ENCODE results near the gene IGFL1. TPM values are rescaled to one million over a fixed set of nuclear protein-coding genes. Genes with fewer than 3 reads are reported as not detected.

The IGFL1 gene
- total RNA-seq, 1 donor from 2014 or later: not detected

Other genes starting within 250 kb of the IGFL1 start
- 15.4 TPM for gene CCDC61, start 234.3 kb upstream of the IGFL1 start, total RNA-seq
- gene PGLYRP1, start 206.7 kb upstream of the IGFL1 start, total RNA-seq: 0.58 TPM
- gene IGFL4, start 188.7 kb upstream of the IGFL1 start, total RNA-seq: not detected
- gene IGFL3, start 105.1 kb upstream of the IGFL1 start, total RNA-seq: not detected
- not detected for gene IGFL2, start 81.5 kb upstream of the IGFL1 start, total RNA-seq
- 63.1 TPM for gene HIF3A, start 67.3 kb downstream of the IGFL1 start, total RNA-seq
- 50.0 TPM for gene PPP5C, start 117.3 kb downstream of the IGFL1 start, total RNA-seq
- 8.9 TPM for gene CCDC8, start 183.8 kb downstream of the IGFL1 start, total RNA-seq
- not detected for gene PNMA8C, start 199.2 kb downstream of the IGFL1 start, total RNA-seq
- gene PNMA8A, start 241.8 kb downstream of the IGFL1 start, total RNA-seq: 1.8 TPM